Transverse colon (tissue), 3 donors: ENCODE results near the gene FBXL16.

Experiments
- POLR2A ChIP-seq: fragments of 450-650 bp; IDR thresholded peaks from one replicate; pipeline ENCODE4 v1.6.1; 2016; ENCODE audit warnings: antibody characterized with exemption, mild to moderate bottlenecking, moderate library complexity
- TF ChIP-seq, protein P1 (sequence below), 5 experiments: fragments of 200-600 bp in 3 of 5; fragments of 450-650 bp in 2 of 5; sonication (generic) in 3 of 5; IDR thresholded peaks; 1 replicate in 2 of 5; 2 replicates in 3 of 5; pipeline ENCODE4 v1.5.1; 2016 to 2017; ENCODE audit warnings: antibody characterized with exemption in 5 of 5, inconsistent platforms in 3 of 5, mild to moderate bottlenecking in 2 of 5, moderate library complexity in 1 of 5

DNA sequence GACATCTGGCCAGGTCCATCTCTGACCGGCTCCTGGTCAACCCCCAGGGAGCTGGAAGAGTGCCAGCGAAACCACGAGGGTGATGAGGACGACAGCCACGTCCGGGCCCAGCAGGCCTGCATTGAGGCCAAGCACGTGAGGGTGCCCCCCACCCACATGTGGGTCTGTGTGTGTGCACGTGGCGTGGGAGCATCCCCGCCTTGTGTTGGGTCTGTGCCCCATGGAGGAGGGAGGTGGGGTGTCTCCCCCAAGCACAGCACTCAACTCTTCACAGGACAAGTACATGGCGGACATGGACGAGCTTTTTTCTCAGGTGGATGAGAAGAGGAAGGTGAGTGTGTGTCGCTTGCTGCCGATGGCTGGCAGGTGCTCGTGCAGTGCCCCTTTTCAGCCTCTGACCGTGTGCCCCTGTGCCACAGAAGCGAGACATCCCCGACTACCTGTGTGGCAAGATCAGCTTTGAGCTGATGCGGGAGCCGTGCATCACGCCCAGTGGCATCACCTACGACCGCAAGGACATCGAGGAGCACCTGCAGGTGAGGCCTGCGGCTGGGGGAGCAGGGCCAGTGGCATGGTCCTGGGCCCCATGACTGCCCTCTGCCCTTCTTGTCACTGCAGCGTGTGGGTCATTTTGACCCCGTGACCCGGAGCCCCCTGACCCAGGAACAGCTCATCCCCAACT, 23.7 kb downstream of the FBXL16 start:
- TF ChIP-seq, protein P1, sequence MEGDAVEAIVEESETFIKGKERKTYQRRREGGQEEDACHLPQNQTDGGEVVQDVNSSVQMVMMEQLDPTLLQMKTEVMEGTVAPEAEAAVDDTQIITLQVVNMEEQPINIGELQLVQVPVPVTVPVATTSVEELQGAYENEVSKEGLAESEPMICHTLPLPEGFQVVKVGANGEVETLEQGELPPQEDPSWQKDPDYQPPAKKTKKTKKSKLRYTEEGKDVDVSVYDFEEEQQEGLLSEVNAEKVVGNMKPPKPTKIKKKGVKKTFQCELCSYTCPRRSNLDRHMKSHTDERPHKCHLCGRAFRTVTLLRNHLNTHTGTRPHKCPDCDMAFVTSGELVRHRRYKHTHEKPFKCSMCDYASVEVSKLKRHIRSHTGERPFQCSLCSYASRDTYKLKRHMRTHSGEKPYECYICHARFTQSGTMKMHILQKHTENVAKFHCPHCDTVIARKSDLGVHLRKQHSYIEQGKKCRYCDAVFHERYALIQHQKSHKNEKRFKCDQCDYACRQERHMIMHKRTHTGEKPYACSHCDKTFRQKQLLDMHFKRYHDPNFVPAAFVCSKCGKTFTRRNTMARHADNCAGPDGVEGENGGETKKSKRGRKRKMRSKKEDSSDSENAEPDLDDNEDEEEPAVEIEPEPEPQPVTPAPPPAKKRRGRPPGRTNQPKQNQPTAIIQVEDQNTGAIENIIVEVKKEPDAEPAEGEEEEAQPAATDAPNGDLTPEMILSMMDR (IDR thresholded peaks at IDR 0.05) = no peak
- no peak for TF ChIP-seq POLR2A
